Measurements from ENCODE around the gene HOXA2. TPM values are rescaled to one million over a fixed set of nuclear protein-coding genes. Genes with fewer than 3 reads are reported as not detected.
A peak's percentile ranks its signal among the peaks of the same experiment; 100 is the strongest.

Gene HOXA2
- total and polyA plus RNA-seq, 2 donors (not counting 1 experiment from before 2014, with no cell fraction given), result 1.3 to 2.6 TPM

DNA sequence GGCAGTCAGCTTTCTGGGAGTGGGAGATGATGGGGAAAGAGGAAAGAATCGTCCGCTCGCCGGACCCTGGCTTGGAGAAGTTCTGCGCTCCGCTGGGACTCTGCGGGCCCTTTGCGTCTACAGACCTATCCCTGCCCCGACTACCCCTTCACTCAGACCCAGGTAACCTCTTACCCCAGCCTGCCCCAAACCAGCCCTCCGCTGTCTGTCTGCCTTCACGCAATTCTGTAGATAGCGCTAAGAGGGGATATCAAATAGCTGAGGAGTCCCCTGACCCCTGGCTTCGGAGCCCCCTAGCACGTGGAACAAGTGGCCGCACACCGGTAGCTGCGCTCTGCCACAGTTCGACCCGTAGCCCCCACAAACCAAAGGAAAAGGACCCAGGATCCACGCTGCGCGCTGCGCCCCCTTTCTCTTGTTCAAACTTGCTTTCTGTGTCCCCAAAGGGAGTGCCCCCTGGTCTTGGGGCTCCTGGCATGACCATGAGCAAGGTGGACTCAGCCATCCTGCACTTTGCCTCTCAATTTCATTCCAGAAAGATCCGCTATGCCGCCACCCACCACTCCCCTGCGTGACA is 21.1 kb upstream of the HOXA2 start:
- H2AFZ ChIP-seq (ENCODE audit: low read length), result no peak overlapping the region
- TF ChIP-seq EZH2 (IDR thresholded peaks at IDR 0.05; ENCODE audit: low read length, missing control alignments), result no peak
- TF ChIP-seq, protein P1, sequence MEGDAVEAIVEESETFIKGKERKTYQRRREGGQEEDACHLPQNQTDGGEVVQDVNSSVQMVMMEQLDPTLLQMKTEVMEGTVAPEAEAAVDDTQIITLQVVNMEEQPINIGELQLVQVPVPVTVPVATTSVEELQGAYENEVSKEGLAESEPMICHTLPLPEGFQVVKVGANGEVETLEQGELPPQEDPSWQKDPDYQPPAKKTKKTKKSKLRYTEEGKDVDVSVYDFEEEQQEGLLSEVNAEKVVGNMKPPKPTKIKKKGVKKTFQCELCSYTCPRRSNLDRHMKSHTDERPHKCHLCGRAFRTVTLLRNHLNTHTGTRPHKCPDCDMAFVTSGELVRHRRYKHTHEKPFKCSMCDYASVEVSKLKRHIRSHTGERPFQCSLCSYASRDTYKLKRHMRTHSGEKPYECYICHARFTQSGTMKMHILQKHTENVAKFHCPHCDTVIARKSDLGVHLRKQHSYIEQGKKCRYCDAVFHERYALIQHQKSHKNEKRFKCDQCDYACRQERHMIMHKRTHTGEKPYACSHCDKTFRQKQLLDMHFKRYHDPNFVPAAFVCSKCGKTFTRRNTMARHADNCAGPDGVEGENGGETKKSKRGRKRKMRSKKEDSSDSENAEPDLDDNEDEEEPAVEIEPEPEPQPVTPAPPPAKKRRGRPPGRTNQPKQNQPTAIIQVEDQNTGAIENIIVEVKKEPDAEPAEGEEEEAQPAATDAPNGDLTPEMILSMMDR (conservative IDR thresholded peaks at IDR 0.05 in 1 of 2, IDR thresholded peaks at IDR 0.05 in 1 of 2; ENCODE audit: low read depth in 1 of 2, low read length in 2 of 2), result no peak
- H3K9me3 ChIP-seq (ENCODE audit: control insufficient read depth, insufficient read depth, low read depth, low read length), result no peaks in the 10 kb centered on the region
- H3K4me1 ChIP-seq (ENCODE audit: control insufficient read depth, extremely low read depth, insufficient read depth, low read length), result peaks cover 24% of the 10 kb centered on the region
- peaks cover 22% of the 10 kb centered on the region for H3K79me2 ChIP-seq (ENCODE audit: control insufficient read depth, insufficient read depth, low read length)
- H3K27ac ChIP-seq (ENCODE audit: insufficient read depth, low read length), result peak overlapping the region; percentile 74
- peak overlapping the region; percentile 90 for H3K4me2 ChIP-seq (ENCODE audit: extremely low read depth, insufficient read depth, low read length)
- no peaks in the 10 kb centered on the region for H3K36me3 ChIP-seq (ENCODE audit: control insufficient read depth, insufficient read depth, low read length)
- peak overlapping the region; percentile 25 to 57 (median 36) for H3K4me3 ChIP-seq (replicated peaks in 1 of 4; ENCODE audit: control extremely low read depth in 1 of 4, insufficient read depth in 1 of 4, low read depth in 3 of 4, low read length in 4 of 4)
- H4K20me1 ChIP-seq (ENCODE audit: control insufficient read depth, extremely low read depth, insufficient read depth, low read length), result no peaks in the 10 kb centered on the region
- DNase-seq (ENCODE audit: low read depth in 2 of 2), result no peak
- H3K9ac ChIP-seq (ENCODE audit: insufficient read depth, low read length), result peak overlapping the region; percentile 42
- H3K27me3 ChIP-seq (ENCODE audit: control insufficient read depth, insufficient read depth, low read length), result no peaks in the 10 kb centered on the region

DNA sequence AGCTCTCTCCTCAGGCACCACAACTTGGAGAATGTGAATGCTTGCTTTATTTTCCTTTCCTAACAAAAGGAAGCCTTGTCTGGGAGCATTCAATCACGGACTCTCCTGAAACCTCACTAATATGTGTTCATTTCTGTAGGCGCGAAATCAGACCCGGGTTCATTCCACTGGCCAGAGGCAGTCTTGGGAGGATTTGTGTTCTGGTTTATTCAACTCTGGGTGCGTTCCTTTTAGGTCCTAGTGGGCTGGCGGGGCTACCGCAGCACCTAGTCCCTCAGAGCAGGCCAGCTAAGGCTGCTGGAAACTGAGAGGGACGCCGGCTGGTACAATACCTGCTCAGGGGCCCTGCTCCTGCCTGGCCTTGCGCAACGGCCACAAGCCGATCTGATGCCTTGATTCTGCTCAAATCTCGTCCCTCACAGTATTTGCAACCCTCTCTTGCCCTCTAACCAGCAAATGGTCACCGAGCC is 20.6 kb upstream of the HOXA2 start:
- no peak overlapping the region for H2AFZ ChIP-seq (ENCODE audit: low read length)
- H3K27ac ChIP-seq (ENCODE audit: insufficient read depth, low read length), result peak overlapping the region; percentile 74
- no peaks in the 10 kb centered on the region for H4K20me1 ChIP-seq (ENCODE audit: control insufficient read depth, extremely low read depth, insufficient read depth, low read length)
- peak overlapping the region; percentile 90 for H3K4me2 ChIP-seq (ENCODE audit: extremely low read depth, insufficient read depth, low read length)
- H3K9ac ChIP-seq (ENCODE audit: insufficient read depth, low read length), result no peak overlapping the region
- no peaks in the 10 kb centered on the region for H3K27me3 ChIP-seq (ENCODE audit: control insufficient read depth, insufficient read depth, low read length)
- H3K36me3 ChIP-seq (ENCODE audit: control insufficient read depth, insufficient read depth, low read length), result no peaks in the 10 kb centered on the region
- TF ChIP-seq, protein P1 (conservative IDR thresholded peaks at IDR 0.05 in 1 of 2, IDR thresholded peaks at IDR 0.05 in 1 of 2; ENCODE audit: low read depth in 1 of 2, low read length in 2 of 2), result no peak
- TF ChIP-seq EZH2 (IDR thresholded peaks at IDR 0.05; ENCODE audit: low read length, missing control alignments), result no peak
- peak; percentile 54 to 72 for DNase-seq (ENCODE audit: low read depth in 2 of 2)
- H3K4me1 ChIP-seq (ENCODE audit: control insufficient read depth, extremely low read depth, insufficient read depth, low read length), result peaks cover 27% of the 10 kb centered on the region
- H3K9me3 ChIP-seq (ENCODE audit: control insufficient read depth, insufficient read depth, low read depth, low read length), result no peaks in the 10 kb centered on the region
- H3K79me2 ChIP-seq (ENCODE audit: control insufficient read depth, insufficient read depth, low read length), result peaks cover 28% of the 10 kb centered on the region
- peak overlapping the region; percentile 6 to 57 (median 38) for H3K4me3 ChIP-seq (replicated peaks in 1 of 4; ENCODE audit: control extremely low read depth in 1 of 4, insufficient read depth in 1 of 4, low read depth in 3 of 4, low read length in 4 of 4)

DNA sequence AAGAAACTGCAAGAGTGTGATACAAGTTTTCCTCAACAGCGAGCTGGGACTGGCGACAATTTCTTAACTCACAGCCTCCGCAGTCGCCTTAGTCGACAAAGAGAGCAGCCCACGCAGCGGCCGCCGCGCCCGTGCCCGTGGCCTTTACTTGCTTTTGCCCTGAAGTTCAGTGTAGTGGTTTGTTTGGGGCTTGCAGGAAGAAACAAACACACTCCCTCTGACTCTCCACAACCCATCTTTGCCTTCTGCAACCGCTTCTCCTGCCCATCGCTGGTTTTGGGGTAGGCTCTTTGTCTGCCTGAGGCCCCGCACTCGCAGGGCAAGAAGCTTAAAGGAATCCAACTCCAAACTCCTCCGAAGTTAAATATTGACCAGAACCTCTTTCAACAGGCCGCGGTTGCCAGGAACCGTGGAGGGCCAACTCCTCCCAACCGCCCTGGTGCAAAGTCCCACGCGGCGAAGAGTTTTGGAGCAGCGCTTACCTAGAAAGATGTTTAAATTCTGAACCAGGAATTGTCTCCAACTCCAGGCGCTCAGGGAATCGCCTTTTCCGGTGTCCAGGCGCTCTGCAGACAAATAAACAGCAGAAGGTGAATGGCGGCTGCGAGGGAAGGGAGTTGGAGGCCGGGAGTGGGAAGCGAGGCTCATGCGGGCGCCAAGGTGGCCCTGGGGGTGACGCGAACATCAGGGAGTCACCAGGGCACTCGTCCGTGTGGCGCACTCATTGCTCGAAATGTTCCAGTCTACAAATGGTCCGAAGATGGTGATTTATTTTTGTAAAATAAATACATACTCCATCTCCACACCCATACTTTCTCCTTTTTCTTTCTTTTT is 19.8 kb upstream of the HOXA2 start:
- Histone ChIP-seq H2AFZ (ENCODE audit: low read length) (no peak overlapping the region), H3K9ac (ENCODE audit: insufficient read depth, low read length) (peak overlapping the region; percentile 35), H3K9me3 (ENCODE audit: control insufficient read depth, insufficient read depth, low read depth, low read length) (no peaks in the 10 kb centered on the region), H3K27me3 (ENCODE audit: control insufficient read depth, insufficient read depth, low read length) (no peaks in the 10 kb centered on the region), H3K27ac (ENCODE audit: insufficient read depth, low read length) (peak overlapping the region; percentile 74), H3K36me3 (ENCODE audit: control insufficient read depth, insufficient read depth, low read length) (no peaks in the 10 kb centered on the region), H4K20me1 (ENCODE audit: control insufficient read depth, extremely low read depth, insufficient read depth, low read length) (no peaks in the 10 kb centered on the region), H3K4me1 (ENCODE audit: control insufficient read depth, extremely low read depth, insufficient read depth, low read length) (peaks cover 27% of the 10 kb centered on the region), H3K4me3 (replicated peaks in 1 of 4; ENCODE audit: control extremely low read depth in 1 of 4, insufficient read depth in 1 of 4, low read depth in 3 of 4, low read length in 4 of 4) (peak overlapping the region; percentile 35 to 57 (median 41)), H3K4me2 (ENCODE audit: extremely low read depth, insufficient read depth, low read length) (peak overlapping the region; percentile 90), H3K79me2 (ENCODE audit: control insufficient read depth, insufficient read depth, low read length) (peaks cover 35% of the 10 kb centered on the region)
- TF ChIP-seq, protein P1 (conservative IDR thresholded peaks at IDR 0.05 in 1 of 2, IDR thresholded peaks at IDR 0.05 in 1 of 2; ENCODE audit: low read depth in 1 of 2, low read length in 2 of 2), result no peak
- no peak for TF ChIP-seq EZH2 (IDR thresholded peaks at IDR 0.05; ENCODE audit: low read length, missing control alignments)
- peak; percentile 41 to 42 for DNase-seq (ENCODE audit: low read depth in 2 of 2)
